Dendritic cell treated with granulocyte-macrophage colony-stimulating factor and Interleukin-4, amounts not matched to agents 40 ng/mL and 50 ng/mL, for 4 days (primary cell): ENCODE data around the gene TMEM191C.
"Not testable (repeated sequence)": the region's sequence is repeated elsewhere in the genome, so short reads cannot be mapped to it uniquely, and the experiment has no call there.

ENCODE experiments used
- H3K27ac Mint-ChIP-seq: one replicate; pipeline ENCODE4 v1.8.0; 2022; ENCODE audit warnings: mild to moderate bottlenecking, mixed read lengths
- H3K27me3 Mint-ChIP-seq: one replicate; pipeline ENCODE4 v1.8.0; 2022; ENCODE audit warnings: mild to moderate bottlenecking, mixed read lengths
- H3K36me3 Mint-ChIP-seq: one replicate; pipeline ENCODE4 v1.8.0; 2022; ENCODE audit warnings: low read depth, mixed read lengths
- H3K4me1 Mint-ChIP-seq: one replicate; pipeline ENCODE4 v1.8.0; 2022; ENCODE audit warnings: low read depth, mixed read lengths
- H3K4me3 Mint-ChIP-seq: one replicate; pipeline ENCODE4 v1.8.0; 2022; ENCODE audit warnings: mild to moderate bottlenecking, moderate library complexity, mixed read lengths
- H3K9me3 Mint-ChIP-seq: one replicate; pipeline ENCODE4 v1.8.0; 2022; ENCODE audit warnings: mixed read lengths
- intact Hi-C: fragments of 100-400 bp; cut with micrococcal nuclease; formaldehyde crosslinking; loops from one replicate; pipeline ENCODE4 v1.15.0; 2022

TMEM191C gene

DNA sequence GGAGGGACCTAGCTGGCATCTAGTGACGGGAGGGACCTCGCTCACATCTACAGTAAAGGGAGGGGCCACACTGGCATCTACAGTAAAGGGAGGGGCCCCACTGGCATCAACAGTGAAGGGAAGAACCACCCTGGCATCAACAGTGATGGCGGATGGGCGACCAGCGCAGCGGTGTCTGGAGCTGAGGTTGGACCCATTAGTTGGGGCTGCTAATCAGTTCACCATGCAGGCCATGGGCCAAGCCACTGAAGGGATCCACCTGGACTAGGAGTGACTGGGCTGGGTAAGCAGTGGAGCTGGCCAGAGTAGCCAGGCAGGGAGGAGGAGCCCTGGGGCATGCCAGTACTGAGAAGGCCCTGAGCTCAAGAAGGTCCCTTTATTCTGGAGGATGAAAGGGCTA, 23.4 kb downstream of the TMEM191C start:
- H3K27me3 Mint-ChIP-seq, H3K4me1 Mint-ChIP-seq, intact Hi-C loops, H3K4me3 Mint-ChIP-seq, H3K27ac Mint-ChIP-seq, H3K36me3 Mint-ChIP-seq, H3K9me3 Mint-ChIP-seq: not testable (repeated sequence)

DNA sequence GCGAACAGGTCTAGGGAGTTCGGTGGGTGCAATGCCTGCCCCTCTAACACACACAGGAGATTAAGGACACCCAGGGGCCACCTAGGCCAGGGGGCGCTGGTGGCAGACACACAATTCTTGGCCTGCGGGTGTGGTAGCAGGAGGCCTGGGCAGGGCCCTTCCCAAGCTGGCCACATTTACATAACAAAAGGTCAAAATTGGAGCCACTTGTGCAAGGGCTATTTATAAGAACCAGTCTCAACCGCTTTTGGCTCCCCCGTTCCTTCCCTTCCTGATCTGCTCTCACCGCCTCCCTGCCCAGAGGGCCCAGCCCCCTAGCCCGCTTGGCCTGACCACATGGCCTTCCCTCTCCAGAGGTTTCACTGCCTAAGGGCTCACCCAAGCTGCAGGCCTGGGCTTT, 25.1 kb downstream of the TMEM191C start:
- H3K4me3 Mint-ChIP-seq, intact Hi-C loops, H3K27ac Mint-ChIP-seq, H3K27me3 Mint-ChIP-seq, H3K4me1 Mint-ChIP-seq, H3K36me3 Mint-ChIP-seq, H3K9me3 Mint-ChIP-seq: not testable (repeated sequence)

DNA sequence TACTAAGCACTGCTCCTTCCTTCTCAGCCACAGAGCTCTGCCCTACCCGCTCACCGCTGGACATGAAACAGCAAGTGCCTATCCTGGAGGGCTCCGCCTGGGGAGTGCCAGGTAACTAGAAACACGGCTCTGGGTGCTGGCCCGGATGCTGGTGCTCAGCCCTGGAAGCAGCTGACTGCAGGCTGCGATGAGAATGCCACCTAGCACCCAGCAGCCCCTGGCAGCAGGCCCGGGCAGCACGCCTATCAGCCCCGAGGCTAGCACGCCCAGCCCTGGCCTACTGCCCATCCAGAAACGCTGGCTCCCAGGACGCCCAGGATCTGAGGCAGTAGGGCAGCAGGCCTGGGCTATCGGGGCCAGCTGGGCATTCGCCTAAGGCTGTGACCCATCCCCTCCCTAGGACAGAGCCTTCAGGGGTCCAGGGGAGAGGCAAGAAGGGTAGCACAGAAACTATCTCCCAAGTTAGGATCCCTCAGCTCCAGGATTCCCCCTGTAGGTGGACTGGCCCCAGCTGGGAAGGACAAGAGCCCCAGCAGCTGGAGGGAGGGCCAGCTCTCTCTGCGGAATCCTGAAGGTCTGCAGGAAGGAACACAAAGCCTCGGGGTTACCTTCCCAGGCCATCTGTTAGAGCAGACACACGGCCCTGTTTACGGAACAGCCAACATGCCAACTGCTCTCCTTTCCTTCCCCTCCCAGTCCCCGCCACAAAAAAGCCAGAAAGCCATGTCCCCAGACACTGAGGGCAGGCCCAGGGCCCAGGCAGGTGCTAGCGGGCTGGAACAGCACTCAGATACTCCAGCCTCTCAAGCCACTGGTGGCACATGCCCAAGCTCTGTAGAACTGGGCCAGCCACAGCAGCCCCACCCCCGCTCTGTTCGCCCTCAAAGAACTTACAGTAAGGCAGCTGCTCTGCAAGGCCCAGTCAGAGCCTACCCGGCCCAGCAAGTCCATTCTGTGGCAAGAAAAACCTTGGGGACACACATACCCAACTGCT, 26.9 kb downstream of the TMEM191C start:
- H3K9me3 Mint-ChIP-seq, H3K36me3 Mint-ChIP-seq, H3K4me1 Mint-ChIP-seq: not testable (repeated sequence)

DNA sequence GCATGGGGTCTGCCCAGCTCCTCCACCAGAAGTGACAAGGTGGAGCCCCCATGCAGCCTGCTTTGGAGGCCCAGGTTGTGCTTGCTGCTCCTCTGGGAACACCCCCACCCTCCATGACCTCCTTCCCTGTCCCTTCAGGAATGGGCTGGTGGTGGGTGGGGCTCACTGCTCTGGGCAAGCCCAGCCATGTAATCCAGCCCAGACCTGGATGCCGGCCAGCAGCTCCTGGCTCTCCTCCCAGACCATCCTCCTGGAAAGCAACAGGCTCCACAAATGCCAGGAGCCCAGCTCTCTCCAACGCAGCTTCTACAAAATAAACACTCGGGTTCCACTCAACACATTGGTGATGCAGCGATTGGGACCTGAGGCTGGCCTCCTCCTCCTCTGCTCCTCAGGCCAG, 30.8 kb downstream of the TMEM191C start:
- H3K36me3 Mint-ChIP-seq, H3K4me1 Mint-ChIP-seq, H3K27ac Mint-ChIP-seq, intact Hi-C loops, H3K4me3 Mint-ChIP-seq, H3K9me3 Mint-ChIP-seq, H3K27me3 Mint-ChIP-seq: not testable (repeated sequence)

More for the DNA sequence above, 26.9 kb downstream of the TMEM191C start:
- H3K27me3 Mint-ChIP-seq, H3K27ac Mint-ChIP-seq, H3K4me3 Mint-ChIP-seq, intact Hi-C loops: not testable (repeated sequence)

DNA sequence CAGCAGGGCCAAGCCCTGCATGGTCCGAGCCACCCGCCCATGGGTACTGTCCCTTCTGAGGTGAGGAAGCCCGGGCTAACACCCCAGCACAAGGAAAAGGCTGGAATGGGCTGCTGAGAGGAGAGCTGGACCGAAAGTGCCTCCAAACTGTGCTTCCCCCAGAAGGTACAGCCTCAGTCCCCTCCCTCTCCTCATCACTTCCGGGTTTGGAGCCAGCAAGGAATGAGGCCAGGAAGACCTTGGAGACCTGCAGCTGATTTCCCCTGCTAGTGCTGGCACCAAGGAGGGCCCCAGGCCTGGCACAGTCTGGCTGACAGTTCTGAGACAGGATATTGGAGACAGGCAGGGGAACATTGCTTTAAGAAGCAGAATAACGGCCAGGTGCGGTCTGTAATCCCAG, 31.3 kb downstream of the TMEM191C start:
- H3K9me3 Mint-ChIP-seq, H3K27me3 Mint-ChIP-seq, H3K36me3 Mint-ChIP-seq, H3K4me1 Mint-ChIP-seq, H3K27ac Mint-ChIP-seq, H3K4me3 Mint-ChIP-seq, intact Hi-C loops: not testable (repeated sequence)

DNA sequence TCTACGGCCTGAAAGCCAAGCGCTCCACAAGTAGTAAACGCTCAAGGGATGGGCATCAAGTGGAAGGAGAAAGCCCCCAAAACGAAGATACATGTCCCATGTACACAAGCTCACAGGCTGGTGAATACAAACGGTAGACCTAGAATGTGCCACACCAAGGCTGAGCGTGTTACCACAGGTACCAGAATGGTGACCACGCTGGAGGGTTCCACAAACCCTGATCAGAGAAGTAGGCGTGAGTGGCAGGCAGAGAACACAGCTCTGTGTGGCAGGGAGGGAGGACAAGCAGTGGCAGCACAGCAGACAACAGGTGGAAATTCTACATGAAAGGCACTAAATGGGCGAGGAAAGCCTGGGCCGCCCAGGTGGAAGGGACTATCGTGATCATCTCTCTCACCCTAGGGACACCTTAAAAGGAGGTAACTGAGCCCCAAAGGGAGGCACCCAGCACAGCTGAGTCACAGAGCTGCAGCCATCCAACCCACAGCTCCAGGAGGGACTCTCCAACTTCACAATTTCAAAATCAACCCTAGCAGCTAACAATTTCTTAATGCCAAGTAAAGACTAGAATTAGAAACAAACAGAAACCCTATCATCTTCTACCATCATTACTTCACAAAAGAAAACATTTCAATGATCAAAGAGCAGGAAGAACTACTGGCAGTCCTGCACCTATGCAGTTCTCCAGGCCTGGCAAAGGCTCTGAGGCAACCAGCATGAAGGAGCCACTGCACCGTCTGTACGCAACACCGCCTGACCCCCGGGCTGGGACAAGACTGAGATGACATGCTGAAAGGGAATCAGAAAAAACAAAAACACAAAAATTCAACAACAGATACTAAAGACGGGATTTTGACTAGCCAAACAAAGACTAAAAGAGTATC, 32.7 kb downstream of the TMEM191C start:
- H3K4me3 Mint-ChIP-seq, intact Hi-C loops, H3K27me3 Mint-ChIP-seq, H3K4me1 Mint-ChIP-seq, H3K27ac Mint-ChIP-seq, H3K36me3 Mint-ChIP-seq, H3K9me3 Mint-ChIP-seq: not testable (repeated sequence)

DNA sequence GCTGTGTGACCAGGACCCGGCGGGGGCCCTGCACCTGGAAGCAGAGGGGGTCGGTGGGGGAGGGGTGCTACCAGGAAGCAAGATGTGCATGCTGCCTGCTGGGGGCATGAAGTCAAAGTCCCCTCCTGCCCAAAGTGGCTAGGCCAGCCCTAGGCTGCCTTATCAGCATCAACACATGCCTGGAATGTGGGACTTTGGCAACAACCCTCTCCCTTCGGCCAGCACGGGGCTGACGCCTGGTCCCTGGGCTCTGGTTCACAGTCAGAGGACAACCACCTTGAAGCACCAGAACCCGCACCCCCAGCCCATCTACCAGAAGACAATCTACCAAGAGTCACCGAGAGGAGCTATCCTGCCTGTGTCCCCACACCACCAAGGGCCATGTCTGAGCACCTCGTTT, 43.2 kb downstream of the TMEM191C start:
- intact Hi-C loops, result not testable (repeated sequence)

DNA sequence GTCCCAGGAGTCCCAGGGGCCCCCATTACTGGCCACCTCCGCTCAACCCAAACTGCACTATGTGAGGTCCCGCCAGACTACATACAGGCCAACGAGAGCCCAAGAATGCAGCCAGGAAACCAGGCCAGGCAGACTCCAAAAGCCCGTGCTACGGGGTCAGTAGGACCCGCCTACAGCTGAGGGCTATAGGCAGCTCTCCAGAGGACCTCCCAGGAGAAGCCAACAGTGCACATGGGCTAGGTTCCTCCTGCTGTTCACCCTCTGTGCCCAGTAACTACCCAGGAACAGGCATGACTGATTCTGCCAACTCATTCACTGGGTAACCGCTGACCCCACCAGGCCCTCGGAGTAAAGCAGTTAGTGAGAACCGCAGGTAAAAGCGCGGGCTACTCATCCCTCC, 44.8 kb downstream of the TMEM191C start:
- H3K4me1 Mint-ChIP-seq, H3K27ac Mint-ChIP-seq, H3K9me3 Mint-ChIP-seq, H3K27me3 Mint-ChIP-seq, H3K4me3 Mint-ChIP-seq, H3K36me3 Mint-ChIP-seq, intact Hi-C loops: not testable (repeated sequence)

More for the DNA sequence above, 43.2 kb downstream of the TMEM191C start:
- H3K9me3 Mint-ChIP-seq, H3K4me3 Mint-ChIP-seq, H3K27me3 Mint-ChIP-seq, H3K36me3 Mint-ChIP-seq, H3K4me1 Mint-ChIP-seq, H3K27ac Mint-ChIP-seq: not testable (repeated sequence)

DNA sequence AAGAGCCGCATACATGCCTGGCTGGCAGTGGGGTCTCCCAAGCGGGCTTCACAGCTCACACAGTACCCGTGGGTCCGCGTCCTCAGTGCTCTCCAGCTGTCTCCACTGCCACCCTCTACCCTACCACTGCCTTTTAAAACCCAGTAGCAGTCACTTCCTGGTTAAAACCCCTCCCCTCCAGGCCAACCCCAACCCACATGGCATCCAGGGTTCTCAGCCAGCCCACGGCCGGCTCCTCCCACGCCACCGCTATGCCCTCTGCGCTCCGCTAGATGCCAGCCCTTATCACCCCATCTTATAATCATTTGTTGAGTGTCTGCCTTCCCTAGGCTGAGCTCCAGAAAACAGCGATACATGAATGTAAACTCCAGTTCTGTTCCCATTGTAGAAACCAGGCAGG, 46.9 kb downstream of the TMEM191C start:
- intact Hi-C loops, H3K36me3 Mint-ChIP-seq, H3K27ac Mint-ChIP-seq, H3K4me1 Mint-ChIP-seq, H3K4me3 Mint-ChIP-seq, H3K27me3 Mint-ChIP-seq, H3K9me3 Mint-ChIP-seq: not testable (repeated sequence)

DNA sequence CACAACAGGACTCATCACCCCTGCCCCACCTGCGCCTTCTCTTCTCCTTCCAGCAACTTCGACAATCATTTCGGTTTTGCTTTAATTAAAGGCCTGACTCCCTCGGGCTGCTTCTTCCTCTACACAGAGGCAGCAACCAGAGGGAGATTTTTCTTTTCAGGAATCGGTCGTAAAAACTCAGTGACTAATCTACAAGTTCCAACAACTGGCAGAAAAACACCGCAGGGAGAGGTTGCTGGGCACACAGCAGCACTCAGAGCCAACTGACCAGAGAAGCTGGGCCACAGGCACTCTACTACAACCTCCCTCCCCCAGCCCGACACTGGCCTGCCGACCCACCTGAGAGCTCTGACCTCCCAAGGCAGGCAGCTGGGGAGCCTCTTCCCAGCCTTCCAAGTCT, 48.0 kb downstream of the TMEM191C start:
- intact Hi-C loops, H3K4me1 Mint-ChIP-seq, H3K36me3 Mint-ChIP-seq, H3K27me3 Mint-ChIP-seq, H3K27ac Mint-ChIP-seq, H3K9me3 Mint-ChIP-seq, H3K4me3 Mint-ChIP-seq: not testable (repeated sequence)

DNA sequence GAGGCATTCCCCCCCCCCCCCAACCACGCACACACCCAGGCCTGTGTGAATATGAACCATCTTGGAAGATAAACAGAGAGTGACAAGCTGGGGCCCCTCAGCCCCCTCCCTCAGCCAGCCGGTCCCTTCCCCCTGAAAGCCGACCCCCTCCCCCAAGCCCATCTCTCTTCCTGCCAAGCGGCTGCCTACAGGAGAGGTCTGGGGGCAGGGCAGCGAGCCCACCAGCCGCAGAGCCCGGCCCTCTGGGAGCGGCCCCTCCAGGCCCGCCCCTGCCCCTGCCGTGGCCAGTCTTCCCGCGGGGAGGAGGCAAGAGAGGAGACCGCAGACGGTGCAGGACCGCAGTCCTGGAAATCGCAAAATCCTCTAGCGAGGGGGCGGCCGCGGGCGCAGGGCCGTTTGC, 49.3 kb downstream of the TMEM191C start:
- H3K4me3 Mint-ChIP-seq, H3K9me3 Mint-ChIP-seq, H3K27ac Mint-ChIP-seq, intact Hi-C loops, H3K27me3 Mint-ChIP-seq, H3K36me3 Mint-ChIP-seq, H3K4me1 Mint-ChIP-seq: not testable (repeated sequence)

DNA sequence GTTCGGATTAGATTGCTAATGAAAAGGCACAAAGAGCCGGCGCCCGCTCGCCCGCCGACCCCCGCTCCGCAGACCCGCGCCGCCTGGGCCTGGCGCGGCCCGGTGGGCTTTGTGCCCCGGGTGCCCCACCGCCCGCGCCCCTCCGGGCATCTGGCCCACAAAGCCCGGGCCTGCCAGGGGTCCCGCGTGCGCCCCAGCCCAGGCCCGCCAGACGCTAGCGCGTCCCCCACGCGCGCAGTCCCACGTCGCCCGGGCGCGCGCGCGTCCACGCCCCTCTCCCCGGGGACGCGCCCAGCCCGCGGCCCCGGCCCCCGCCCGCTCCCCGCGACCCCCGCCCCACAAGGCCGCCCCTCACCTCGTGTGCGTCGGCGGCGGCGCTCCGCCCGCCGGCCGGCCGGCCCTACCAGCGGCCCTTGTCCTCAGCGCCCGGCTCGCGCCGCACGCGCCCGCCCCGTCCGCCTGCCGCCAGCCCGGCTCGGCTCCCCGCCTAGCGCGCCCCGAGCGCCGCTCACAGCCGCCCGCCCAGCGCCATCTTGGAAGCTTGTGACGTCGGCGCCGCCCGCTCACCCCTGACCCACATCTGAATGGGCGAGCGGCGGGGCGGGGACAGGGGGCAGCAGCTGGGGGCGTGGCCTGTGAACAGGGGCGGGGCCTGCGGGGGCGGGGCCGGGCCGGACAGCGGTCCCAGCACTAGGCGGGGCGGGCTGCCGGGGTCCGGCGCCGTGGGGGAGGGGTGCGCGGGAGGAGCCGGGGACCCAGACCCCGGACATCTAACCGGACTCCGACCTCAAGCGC, 50.0 kb downstream of the TMEM191C start:
- H3K9me3 Mint-ChIP-seq, H3K27ac Mint-ChIP-seq, H3K36me3 Mint-ChIP-seq, H3K4me1 Mint-ChIP-seq, H3K27me3 Mint-ChIP-seq, H3K4me3 Mint-ChIP-seq, intact Hi-C loops: not testable (repeated sequence)
